A549 treated with CpdA at 1 μM for 4 hours (cell line): ENCODE data around the gene PLEKHA4. TPM values are rescaled to one million over a fixed set of nuclear protein-coding genes. Genes with fewer than 3 reads are reported as not detected.

Experiments used
- total RNA-seq: library from RNA; stranded (reverse); fragments of 200-300 nt; extraction: Qiagen RNA extraction; gene quantifications from 5 replicates; pipeline ENCODE4 v1.2.3, GENCODE V29; 2022; ENCODE audit warnings: low read depth

PLEKHA4 gene
- 1.5 to 3.4 TPM (median 2.2 TPM) in 5 replicates for total RNA-seq

GRCh38 chr19:48868114-48868886 is at the start of gene PLEKHA4:
PLEKHA4 (minus strand) TSS chr19:48868617; CDS start chr19:48867620, 997 bp downstream.

DNA sequence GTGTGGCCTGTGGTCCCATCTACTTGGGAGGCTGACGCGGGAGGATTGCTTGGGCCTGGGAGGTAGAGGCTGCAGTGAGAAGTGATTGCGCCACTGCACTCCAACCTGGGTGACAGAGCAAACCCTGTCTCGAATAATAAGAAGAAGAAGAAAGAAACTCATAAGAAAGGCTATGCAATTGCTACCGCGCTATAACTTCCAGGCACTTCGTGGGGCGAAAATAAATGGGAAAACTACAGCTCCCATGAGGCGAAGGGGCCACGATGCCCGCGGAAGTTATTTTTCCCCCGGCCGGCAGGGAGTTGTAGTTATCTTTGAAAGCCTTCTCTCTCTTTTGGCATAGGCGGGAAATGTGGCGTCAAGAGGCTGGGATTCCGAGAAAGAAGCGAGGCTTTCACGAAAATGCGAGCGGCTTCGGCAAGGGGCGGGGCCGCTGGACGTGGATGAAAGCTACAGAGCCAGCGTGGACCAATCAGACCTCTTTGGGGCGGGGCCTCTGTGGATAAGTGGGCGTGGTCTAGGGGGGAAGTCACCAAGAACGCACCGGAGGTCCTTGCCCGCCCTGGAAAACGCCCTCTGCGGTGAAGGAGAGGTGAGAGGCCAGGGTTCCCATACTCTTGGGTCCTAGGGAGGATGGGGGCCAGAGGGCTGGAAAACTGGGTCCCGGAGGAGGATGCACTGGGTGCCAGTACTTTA is 31.5 kb upstream of the PLEKHA4 start, which contains the start of gene NUCB1:
Gene NUCB1, plus strand, starts transcription at position 532 of the 696 bp plus-strand sequence. CDS start 485 bp downstream, outside the sequence.

GRCh38 chr19:48872182-48872883 is 3.9 kb upstream of the PLEKHA4 start, which contains the start of gene PPP1R15A:
PPP1R15A (plus strand) TSS chr19:48872421; CDS start chr19:48873234, 813 bp downstream.

GRCh38 chr19:48836089-48837017 is 32.1 kb downstream of the PLEKHA4 start, which contains the start of gene HSD17B14:
HSD17B14 (minus strand) TSS chr19:48836491; CDS start chr19:48836411, 80 bp downstream.

Other genes starting within 250 kb of the PLEKHA4 start
- gene RPL18, start 249.4 kb downstream of the PLEKHA4 start, total RNA-seq = 3,161 to 3,592 TPM (median 3,413 TPM) in 5 replicates
- 10.2 to 19.0 TPM (median 17.9 TPM) in 5 replicates for gene SPHK2, start 249.1 kb downstream of the PLEKHA4 start, total RNA-seq
- gene DBP, start 231.2 kb downstream of the PLEKHA4 start, total RNA-seq = 1.4 to 3.5 TPM (median 2.5 TPM) in 5 replicates
- gene CA11, start 222.4 kb downstream of the PLEKHA4 start, total RNA-seq = 8.7 to 12.3 TPM (median 9.7 TPM) in 5 replicates
- gene NTN5, start 195.6 kb downstream of the PLEKHA4 start, total RNA-seq = 0.10 to 0.25 TPM (median 0.20 TPM) in 4 of 5 replicates, not detected in the other
- gene FUT2, start 172.6 kb downstream of the PLEKHA4 start, total RNA-seq = not detected in 5 replicates
- 0.35 to 0.71 TPM (median 0.51 TPM) in 5 replicates for gene MAMSTR, start 148.9 kb downstream of the PLEKHA4 start, total RNA-seq
- 0.35 to 0.87 TPM (median 0.43 TPM) in 5 replicates for gene RASIP1, start 128.0 kb downstream of the PLEKHA4 start, total RNA-seq
- not detected in 5 replicates for gene IZUMO1, start 121.7 kb downstream of the PLEKHA4 start, total RNA-seq
- gene FUT1, start 116.0 kb downstream of the PLEKHA4 start, total RNA-seq = 0.07 to 0.09 TPM (median 0.07 TPM) in 4 of 5 replicates, not detected in the other
- 0.08 TPM in 1 of 5 replicates, not detected in the others for gene FGF21, start 113.1 kb downstream of the PLEKHA4 start, total RNA-seq
- 50.8 to 60.8 TPM (median 56.6 TPM) in 5 replicates for gene BCAT2, start 57.6 kb downstream of the PLEKHA4 start, total RNA-seq
- gene HSD17B14, start 32.1 kb downstream of the PLEKHA4 start, total RNA-seq = 13.8 to 16.7 TPM (median 14.3 TPM) in 5 replicates
- gene PPP1R15A, start 3.8 kb upstream of the PLEKHA4 start, total RNA-seq = 94.1 to 157 TPM (median 116 TPM) in 5 replicates
- not detected in 5 replicates for gene TULP2, start 30.1 kb upstream of the PLEKHA4 start, total RNA-seq
- 185 to 225 TPM (median 213 TPM) in 5 replicates for gene NUCB1, start 31.7 kb upstream of the PLEKHA4 start, total RNA-seq
- 1.2 to 2.2 TPM (median 1.5 TPM) in 5 replicates for gene DHDH, start 65.1 kb upstream of the PLEKHA4 start, total RNA-seq
- gene BAX, start 86.3 kb upstream of the PLEKHA4 start, total RNA-seq = 295 to 420 TPM (median 376 TPM) in 5 replicates
- 18,205 to 25,130 TPM (median 20,428 TPM) in 5 replicates for gene FTL, start 96.7 kb upstream of the PLEKHA4 start, total RNA-seq
- 17.3 to 22.6 TPM (median 19.8 TPM) in 5 replicates for gene GYS1, start 124.7 kb upstream of the PLEKHA4 start, total RNA-seq
- gene RUVBL2, start 125.3 kb upstream of the PLEKHA4 start, total RNA-seq = 219 to 243 TPM (median 229 TPM) in 5 replicates
- not detected in 5 replicates for gene LHB, start 148.5 kb upstream of the PLEKHA4 start, total RNA-seq
- 0.09 to 0.44 TPM in 2 of 5 replicates, not detected in the others for gene CGB3, start 155.7 kb upstream of the PLEKHA4 start, total RNA-seq
- gene CGB2, start 163.3 kb upstream of the PLEKHA4 start, total RNA-seq = 0.27 to 0.70 TPM (median 0.32 TPM) in 4 of 5 replicates, not detected in the other
- gene CGB1, start 168.3 kb upstream of the PLEKHA4 start, total RNA-seq = 0.27 to 0.64 TPM (median 0.38 TPM) in 3 of 5 replicates, not detected in the others
- 0.54 to 1.6 TPM (median 1.5 TPM) in 5 replicates for gene CGB5, start 175.2 kb upstream of the PLEKHA4 start, total RNA-seq
- gene CGB8, start 180.5 kb upstream of the PLEKHA4 start, total RNA-seq = 2.1 to 8.1 TPM (median 4.6 TPM) in 5 replicates
- gene CGB7, start 189.1 kb upstream of the PLEKHA4 start, total RNA-seq = 0.59 to 0.80 TPM (median 0.72 TPM) in 5 replicates
- gene NTF4, start 196.2 kb upstream of the PLEKHA4 start, total RNA-seq = 0.27 to 0.66 TPM (median 0.35 TPM) in 4 of 5 replicates, not detected in the other
- 0.01 TPM in 1 of 5 replicates, not detected in the others for gene KCNA7, start 204.1 kb upstream of the PLEKHA4 start, total RNA-seq
- gene SNRNP70, start 216.8 kb upstream of the PLEKHA4 start, total RNA-seq = 311 to 363 TPM (median 344 TPM) in 5 replicates
- gene LIN7B, start 245.8 kb upstream of the PLEKHA4 start, total RNA-seq = 4.7 to 7.2 TPM (median 5.7 TPM) in 5 replicates